GM18909 (cell line): Measurements from ENCODE around the gene TCF7L1.
"Not testable (repeated sequence)": the region's sequence is repeated elsewhere in the genome, so short reads cannot be mapped to it uniquely, and the experiment has no call there.

Experiments
- ATAC-seq: cut with Tn5 transposase; IDR thresholded peaks from one replicate; pipeline ENCODE4 v1.9.1; 2021; ENCODE audit warnings: mild to moderate bottlenecking; ENCODE audit not compliant: unreplicated experiment, poor library complexity

TCF7L1 gene

DNA sequence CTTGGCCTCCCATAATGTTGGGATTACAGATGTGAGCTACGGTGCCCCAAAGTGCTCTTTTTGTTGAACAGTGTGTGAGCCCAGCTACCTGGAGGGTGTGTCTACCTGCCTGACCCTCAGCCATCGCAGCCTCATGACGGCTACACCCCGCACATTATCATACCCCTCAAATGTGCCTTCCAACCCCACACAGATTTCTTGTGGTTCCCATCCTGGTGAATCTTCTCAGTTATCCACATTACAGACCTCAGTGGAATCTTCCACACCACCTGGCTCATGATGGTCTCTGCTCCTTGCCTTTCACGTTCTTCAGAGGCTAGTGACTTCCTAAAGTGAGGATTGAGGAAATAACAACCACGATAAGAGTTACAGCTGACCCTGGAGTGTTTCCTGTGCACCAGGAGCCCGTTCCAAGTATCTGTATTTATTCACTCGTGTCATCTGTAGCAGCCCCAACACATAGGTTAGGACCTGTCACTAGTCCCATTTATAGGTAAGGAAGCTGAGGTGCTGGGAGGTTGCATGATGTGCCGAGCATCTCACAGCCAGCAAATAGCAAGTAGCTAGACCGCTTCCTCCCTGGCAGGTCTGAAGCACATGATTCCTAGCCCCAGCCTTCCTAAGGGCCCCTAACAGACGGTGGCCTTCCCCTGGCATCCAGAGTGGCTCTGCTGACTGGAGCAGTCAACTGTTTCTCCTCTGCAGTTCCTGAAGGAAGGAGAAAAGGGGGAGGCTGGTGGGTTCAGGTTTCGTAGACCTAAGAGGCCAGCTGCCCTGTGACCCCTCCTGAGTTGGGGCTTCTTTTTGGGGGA lies 47.3 kb downstream of the TCF7L1 start:
- ATAC-seq: no peak

DNA sequence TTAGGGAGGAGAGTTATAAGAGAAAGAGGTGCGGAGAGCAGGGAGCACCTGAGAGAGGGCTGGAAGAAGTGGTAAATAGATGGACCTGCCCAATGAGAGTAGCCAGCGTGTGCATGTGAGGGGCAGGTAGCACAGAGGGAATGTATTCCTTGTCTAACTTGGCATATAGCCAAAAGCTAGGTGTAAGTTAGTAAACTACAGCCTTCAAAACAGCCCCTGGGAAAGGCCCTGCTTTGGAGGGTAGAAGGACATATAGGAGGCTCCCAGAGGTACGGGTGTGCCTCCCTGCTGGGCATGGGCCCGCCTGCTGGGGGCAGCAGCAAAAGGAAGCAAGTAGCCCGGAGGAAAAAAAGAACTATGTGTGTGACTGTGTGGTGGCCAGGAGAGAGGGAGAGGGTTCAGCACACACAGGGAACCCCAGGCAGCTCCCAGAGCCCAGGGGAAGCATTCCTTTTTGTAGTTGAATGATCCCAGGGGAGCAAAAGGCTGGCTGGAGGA lies 48.0 kb downstream of the TCF7L1 start:
- ATAC-seq: no peak

DNA sequence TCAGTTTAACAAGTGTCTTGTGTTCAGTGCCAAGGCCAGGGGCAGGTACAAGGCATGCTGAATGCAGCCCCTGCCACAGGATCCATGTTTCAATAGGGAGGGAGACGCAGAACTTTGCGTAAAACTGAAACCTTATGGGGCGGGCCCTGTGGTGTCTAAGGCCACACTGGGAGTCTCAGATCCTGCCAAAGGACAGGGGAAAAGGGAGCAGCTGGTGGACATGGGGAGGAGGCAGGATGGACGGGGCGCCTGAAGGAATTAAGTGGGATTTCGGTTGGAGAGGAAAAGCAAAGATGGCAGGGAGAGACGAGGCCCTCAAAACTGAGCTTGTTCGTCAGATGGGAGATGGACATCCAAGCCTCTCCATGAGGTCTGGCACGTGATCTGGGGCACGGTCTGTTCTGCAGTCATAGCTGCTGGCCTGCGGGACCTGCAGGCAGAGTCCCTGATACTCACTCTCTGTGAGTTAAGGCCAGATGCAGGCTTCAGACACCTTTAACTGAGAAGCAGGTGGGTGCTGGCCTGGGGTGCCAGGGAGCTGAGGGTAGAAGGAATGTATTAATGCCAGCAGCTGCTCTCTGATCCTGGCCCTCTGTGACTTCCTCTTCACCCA lies 48.8 kb downstream of the TCF7L1 start:
- ATAC-seq: no peak

DNA sequence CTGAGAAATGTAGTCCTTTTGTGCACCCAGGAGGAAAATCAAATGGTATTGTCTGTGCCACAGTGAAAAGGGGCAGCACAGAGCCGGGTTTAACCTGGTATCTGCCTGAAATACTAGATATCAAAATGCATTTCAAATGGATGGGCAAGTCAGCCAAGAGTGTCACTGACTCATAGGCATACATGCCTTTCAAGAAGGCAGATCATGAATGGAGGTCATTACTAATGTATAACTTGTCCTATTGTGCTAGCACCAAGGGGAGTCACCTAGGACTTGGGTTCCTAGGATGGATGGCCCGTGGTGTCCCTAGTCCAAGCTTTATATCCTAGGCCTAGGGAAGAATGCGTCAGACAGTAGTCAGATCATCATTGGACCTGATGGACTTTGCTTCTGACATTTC lies 49.9 kb downstream of the TCF7L1 start:
- no peak for ATAC-seq

DNA sequence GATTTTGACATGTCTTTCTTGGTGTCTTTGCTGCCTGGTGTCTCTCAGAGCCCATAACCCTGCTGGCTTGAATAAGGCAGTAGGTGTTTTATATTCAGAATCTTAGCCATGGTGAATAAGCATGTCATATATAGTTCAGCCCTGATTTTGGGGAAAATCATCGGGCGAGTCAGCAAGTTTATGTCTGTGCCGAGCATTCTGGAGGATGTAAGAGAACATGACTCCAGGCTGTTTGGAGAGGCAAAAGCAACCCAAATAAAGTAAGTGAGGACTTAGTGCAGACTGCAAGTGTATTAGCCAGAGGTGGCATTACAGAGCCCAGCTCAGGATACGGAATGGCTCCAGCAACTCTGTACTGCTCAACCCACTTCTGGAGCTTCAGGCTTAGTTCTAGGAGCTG lies 50.3 kb downstream of the TCF7L1 start:
- no peak for ATAC-seq

DNA sequence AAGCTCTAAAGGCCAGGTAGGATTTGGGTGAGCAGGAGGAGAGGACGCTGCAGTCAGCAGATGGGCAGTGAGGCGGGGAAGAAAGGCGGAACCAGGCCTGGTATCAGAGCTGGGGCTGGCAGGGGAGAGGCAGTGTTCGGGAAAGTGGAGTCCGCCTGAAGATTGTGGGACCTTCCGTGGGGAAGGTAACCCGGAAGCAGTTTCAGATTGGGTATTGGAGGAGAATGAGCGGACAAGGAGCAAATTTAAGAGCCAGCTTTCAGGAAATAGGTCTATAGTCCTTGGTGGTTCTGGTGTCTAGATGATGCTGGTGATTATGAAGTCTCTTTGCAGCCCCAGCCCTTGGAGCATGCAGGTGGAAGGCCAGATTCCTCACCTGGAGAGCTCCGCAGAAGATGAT lies 51.0 kb downstream of the TCF7L1 start:
- ATAC-seq: no peak

DNA sequence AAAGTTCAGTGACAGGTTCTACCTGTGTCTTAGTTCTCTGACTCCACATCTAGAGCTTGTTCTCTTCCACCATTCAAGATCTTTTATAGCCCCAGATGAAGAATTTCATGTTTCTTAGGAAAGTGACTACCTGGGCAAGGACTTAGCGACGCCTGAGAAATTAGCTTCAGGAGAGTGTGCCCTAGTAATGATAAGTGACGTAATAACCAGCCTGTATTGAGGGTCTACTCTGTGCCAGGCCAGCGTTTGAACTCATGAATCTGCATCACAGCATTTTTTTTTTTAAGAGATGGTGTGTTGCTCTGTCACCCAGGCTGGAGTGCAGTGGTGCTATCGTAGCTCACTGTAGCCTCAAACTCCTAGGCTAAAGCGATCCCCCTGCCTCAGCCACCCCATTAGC lies 51.8 kb downstream of the TCF7L1 start:
- no peak for ATAC-seq

DNA sequence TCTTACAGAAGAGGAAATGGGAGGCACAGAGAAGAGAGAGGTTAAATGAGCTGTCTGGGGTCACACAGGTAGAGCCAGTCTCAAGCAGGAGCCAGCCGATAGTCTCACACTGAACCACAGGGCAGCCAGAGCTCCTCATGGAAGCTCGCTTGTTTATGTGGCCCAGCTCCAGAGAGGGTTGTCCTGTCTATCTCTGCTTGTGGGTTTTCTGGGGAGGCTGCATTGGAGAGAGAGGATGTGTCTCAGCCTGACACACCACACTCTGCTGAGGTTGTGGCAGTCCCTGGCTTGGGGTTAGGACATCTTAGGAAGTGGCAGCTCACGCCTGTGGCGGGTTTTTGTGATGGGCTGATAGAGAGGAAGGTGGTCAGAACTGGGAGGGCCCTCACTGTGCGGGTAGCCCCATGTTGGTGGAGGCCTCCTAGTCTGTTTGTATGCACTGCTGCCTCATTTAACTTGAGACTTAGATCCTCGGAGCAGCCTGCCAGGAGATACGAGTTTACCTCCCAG lies 52.3 kb downstream of the TCF7L1 start:
- no peak for ATAC-seq

DNA sequence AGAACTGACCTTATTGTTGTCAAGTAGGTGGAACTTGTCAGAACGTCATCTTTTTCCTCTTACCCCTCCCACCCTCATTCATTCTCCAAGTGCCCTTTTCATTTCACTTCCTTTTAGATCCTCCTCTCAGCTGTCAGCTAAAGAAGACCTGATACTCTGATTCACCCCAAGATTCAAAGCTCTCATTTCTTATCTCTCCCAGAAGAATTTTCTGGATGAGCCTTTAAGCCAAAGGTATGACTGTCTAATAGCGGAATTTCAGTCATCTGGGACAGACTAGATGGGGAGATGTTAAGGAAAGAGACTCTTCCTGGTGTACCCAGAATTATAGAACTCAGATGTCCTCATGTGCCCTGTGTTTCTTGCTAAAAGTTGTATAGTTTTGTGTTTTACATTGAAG lies 53.9 kb downstream of the TCF7L1 start:
- no peak for ATAC-seq

DNA sequence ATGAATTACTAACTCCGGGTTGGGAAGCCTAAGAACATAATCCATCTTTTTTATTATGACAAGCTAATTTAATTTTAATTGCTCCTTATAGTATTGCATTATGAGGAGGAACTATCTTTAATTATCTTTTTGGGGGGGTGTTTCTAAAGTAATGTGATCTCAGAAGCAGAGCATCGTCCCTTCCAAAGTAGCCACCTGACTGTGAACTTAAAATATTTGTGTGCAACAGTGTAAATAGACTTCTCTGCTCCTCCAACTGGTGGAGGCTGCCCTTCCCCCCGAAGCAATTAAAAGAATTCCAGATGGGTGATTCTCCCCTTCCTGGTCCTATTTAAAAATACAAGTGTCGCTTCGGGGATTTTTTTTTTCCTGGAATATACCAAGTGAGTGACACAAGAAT lies 55.7 kb downstream of the TCF7L1 start:
- no peak for ATAC-seq

DNA sequence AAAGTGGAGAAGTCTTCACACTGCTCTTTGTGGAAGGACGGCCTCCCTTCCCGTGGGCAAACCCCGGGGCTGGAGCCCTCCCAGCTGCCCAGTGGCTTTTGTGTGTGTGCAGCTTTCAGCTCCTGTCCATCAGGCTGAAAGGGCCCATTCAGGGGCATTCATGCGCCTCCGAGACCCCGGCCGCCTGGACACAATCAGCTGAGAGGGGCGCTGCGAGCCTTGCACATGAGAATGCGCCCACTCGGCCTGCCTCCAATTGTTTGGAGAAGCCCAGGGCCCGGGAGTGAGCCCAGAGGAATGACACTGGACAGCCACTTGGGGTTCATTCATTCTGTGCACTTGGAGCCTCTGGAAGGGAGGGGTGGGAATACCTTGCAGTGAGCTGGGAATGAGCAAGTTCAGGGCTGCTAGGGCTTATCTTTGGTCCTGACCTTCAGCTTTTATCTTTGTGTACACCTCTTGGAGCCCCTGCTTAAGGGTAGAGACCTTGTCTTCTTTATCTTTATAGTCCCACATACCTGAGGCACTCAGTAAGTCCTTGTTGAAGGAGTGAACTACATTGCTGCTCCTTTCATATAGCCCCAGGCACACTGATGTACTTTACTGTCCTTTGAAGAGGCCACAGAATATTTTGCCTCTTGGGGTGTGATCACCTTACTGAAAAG lies 56.5 kb downstream of the TCF7L1 start:
- ATAC-seq: no peak

DNA sequence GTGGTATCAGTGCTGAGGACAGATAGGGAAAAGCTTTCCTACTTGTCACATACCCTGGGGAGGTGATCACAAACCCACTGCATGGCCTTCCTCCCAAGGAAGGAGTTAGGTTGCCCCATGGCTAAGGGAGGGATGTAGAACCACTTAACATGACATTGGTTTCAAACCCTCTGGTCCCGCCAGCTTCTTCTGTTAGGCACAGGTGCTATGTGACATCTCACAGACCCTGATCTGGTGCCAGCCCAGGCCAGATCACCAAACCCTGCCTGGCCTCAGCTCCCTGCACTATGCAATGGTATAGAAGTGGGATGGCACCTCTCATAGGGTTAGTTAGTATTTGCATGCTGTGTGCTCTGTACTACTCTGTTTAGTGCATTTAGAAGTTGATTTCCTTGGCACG lies 58.0 kb downstream of the TCF7L1 start:
- ATAC-seq: no peak

DNA sequence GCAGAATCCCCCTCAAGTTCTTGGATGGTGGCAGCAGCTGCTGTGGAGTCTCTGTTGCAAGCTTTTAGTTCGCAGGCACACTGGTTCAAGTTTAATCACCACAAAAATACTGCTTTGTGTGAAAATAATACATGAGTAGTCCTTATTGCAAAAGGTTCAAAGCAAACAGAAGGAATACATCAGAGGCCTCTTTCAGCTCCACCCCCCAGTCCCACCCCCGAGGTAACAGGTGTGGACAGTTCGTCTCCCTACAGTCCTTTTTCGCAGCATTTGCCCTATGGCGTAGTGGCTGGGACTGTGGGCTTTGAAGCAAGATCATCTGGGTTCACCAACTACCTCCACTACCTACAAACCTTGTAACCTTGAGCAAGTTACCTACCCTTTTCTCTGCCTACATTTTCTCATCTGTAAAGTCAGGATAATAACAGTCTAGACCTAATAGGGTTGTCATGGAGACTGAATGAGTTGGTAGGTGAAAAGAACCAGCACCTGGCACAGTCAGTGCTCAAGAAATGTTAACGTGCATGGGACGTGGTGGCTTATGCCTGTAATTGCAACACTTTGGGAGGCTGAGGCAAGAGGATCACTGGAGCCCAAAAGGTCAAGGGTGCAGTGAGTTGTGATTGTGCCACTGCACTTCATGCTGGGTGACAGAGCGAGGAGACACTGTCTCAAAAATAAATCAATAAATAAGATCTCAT lies 61.7 kb downstream of the TCF7L1 start:
- no peak for ATAC-seq

DNA sequence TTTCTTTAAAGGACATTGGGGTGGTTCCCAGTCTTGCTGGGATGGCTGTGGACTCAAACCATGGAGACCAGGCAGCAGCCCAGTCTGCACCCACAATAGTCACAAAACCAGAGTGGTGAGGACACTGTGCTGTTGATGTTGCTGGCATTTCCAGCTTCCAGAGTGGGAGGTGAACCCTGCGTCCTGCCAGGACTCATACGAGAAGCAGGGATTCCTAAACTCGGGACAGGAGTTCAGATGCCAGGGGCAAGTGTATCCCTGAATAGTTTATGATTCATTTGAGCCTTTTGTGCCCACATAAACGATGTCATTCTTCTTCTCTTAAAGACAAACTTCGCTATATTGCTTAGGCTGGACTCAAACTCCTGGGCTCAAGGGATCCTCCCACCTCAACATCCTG lies 62.8 kb downstream of the TCF7L1 start:
- no peak for ATAC-seq

DNA sequence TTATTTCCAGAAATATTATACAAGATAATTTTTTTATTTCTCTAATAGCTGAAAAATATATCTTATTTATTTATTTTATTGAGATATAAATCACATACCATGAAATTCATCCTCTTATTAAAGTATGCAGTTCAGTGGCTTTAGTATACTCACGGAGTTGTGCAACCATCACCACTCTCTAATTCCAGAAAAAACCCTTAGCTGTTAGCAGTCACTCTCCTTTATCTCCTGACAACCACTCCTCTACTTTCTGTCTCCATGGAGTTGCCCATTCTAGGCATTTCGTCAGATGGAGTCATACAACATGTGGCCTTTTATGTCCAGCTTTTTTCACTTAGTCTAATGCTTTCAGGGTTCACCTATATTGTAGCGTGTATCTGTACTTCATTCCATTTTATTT lies 66.5 kb downstream of the TCF7L1 start:
- ATAC-seq: no peak

DNA sequence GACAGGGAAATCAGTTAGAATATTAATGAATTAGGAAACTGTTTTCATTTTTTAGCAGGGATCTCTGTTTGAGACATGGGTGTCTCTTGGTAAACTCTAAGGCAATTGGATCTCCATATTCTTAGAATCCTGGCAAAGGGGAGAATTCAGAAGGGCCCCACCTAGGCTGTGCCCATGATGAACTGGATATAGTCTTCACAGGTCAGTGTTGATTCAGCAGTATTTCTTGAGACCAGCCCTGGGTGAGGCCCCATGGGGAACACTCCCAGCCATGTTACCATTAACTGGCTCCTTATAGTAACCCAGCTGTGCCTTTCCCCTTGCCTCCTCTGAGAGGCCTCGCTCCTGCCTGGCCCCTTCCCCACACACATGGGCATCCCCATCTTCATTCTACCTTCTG lies 76.7 kb downstream of the TCF7L1 start:
- no peak for ATAC-seq

DNA sequence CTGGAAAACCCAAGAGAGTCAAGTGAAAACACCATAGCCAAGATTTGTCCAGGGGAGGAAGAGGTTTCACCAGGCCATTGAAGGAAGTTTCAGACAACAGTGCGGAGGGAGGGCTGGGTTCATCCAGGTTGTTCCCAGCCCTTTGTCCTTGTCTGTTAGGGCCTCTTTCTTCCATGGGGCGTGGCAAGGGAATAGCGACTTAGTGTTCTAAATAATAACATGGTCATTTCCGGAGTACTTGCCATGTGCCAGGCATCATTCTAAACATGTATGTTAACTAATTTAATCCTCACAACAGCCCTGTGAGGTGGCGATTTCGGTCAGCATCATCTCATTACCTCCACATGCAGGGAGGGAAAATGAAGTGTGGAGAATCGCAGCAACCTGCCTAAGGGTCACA lies 77.3 kb downstream of the TCF7L1 start:
- no peak for ATAC-seq

DNA sequence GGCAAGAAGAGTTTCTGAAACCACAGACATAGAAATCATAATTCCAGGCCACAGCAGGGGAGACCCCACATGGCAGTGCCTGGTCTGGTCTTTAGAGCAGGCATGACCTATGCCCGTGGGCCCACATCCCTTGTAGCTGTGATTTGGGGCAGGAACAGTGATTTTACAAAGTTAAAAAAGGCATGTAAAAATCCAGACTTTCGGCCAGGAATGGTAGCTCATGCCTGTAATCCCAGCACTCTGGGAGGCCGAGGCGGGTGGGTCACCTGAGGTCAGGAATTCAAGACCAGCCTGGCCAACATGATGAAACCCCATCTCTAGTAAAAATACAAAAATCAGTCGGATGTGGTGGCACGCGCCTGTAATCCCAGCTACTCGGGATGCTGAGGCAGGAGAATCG lies 78.4 kb downstream of the TCF7L1 start:
- ATAC-seq: not testable (repeated sequence)

DNA sequence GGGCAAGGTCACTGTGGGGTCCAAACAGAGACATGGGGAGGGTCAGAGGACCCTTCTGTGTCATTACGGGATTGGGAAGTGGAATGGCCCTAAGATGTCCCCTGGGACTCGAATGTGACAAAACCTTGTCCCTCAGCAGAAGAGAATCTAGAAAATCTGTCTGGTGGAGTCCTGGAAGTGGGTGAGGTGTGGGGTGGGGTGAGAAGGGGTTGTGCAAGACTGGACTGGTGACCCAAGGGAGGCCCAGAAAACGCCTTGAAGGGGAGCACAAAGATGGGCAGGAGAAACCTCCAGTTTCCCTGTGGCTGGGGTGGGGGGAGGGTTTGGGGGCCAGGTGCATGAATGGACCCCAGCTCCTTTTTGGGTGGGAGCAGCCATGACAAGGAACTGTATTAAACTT lies 79.6 kb downstream of the TCF7L1 start:
- no peak for ATAC-seq

DNA sequence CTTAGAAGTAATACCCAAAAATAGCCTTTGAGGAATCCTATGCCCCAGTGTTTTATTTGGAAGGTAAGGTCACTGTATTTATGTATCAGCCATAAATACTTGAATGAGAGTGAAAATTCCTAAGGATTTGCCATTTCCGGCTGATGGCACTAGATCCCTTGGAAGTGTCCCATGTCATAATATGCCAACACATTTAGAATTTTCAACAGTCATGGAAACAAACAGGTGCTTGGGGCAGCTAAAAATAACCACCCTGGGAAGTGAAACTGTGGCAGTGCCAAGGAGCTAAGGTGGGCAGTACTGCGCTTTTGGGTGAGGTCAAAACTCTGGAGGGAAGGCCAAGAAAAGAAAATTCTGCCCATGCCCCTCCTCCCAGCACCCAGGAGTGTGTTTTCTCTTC lies 80.2 kb downstream of the TCF7L1 start:
- no peak for ATAC-seq
